KBM-7 (cell line): ENCODE results near the gene MPV17L2.
"Not testable (repeated sequence)": the region's sequence is repeated elsewhere in the genome, so short reads cannot be mapped to it uniquely, and the experiment has no call there.

Experiments used
- DNase-seq: peaks from one replicate; pipeline ENCODE4 v3.0.0-alpha.2; 2015
- in situ Hi-C: fragments of 300-500 bp; cut with MboI; formaldehyde crosslinking; loops from 2 replicates; pipeline ENCODE4 v1.14.3; 2020; ENCODE audit warnings: low sequenced_read_pairs, low pct_unique_long_range_greater_than_20kb, mixed read lengths

MPV17L2 gene

DNA sequence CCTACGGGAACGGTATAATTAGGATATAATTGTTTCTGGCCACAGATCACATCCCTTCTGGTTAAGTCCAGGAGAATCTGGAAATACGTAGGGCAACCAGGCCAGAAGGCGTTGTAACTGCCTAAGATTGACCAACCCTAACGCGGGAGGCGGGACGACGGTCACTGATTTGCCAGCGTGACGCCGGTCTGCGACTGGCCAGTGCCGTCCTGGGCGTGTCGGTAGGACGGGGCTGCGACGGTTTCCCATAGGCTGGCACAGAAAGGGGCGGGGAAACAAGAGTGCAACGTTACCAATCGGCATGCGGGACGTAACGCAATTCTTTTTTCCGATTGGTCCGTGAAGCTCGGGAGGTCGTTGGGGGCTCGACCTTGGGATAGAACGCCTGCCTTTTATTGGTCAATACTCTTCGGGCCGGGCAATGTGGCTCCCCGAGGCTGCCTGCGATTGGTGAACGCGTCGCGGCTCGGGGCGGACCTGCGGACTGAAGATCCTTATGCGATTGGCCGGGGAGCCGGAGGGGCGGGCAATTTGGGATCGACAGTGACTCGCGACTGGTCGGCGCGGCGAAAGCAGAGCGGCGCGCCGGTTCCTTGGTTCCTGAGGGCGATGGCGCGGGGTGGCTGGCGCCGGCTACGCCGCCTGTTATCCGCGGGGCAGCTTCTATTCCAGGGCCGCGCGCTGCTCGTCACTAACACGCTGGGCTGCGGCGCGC is at the start of gene MPV17L2:
Gene MPV17L2 (plus strand): TSS at position 546 of the 715 bp plus-strand sequence. CDS start 64 bp downstream, at position 610.
- in situ Hi-C loops: no loop called here
- DNase-seq: peak; percentile 100

DNA sequence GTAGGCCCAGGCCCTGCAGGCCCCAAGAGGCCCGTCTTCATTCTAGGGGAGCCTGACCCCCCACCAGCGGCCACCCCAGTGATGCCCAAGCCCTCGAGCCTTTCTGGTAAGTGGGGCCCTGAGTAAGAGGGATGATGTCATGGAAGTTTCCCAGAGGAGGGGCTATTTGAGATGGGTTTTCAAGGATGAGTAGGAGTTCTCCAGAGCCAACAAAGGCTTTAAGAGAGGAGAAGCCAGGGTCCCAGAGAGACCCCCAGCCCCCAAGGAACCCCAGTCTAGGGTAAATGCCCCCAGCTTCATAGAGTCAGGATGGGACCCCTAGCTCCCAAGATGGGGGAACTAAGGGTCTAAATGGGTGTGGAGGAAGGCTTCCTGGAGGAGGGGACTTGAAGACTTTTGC is 49.1 kb upstream of the MPV17L2 start:
- in situ Hi-C loops: no loop called here
- no peak for DNase-seq

DNA sequence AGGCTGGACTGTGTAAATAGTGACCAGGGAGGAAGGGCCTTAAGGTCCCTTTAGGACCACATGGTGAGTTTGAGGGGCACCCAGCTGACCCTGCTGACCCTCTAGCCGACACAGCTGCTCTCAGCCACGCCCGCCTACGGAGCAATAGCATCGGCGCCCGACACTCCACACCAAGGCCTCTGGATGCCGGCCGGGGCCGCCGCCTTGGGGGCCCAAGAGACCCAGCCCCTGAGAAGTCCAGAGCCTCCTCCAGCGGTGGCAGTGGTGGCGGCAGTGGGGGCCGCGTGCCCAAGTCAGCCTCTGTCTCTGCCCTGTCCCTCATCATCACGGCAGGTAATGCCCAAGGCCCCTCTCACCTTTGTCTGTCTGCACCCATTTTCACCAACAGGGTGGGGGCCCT is 48.7 kb upstream of the MPV17L2 start:
- in situ Hi-C loops: no loop called here

DNA sequence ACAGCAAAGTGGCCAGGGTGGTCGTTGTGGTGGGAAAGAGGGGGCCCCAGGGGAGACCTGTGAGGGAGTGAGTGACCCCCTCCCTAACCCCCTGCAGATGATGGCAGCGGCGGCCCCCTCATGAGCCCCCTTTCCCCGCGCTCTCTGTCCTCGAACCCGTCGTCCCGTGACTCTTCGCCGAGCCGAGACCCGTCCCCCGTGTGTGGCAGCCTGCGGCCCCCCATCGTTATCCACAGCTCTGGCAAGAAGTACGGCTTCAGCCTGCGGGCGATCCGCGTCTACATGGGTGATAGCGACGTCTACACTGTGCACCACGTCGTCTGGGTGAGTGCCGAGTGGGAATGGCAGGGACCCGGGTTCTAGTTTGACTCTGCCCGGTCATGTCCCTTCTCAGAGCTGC is 48.1 kb upstream of the MPV17L2 start:
- in situ Hi-C loops: no loop called here
- no peak for DNase-seq

More for the DNA sequence above, 48.7 kb upstream of the MPV17L2 start:
- no peak for DNase-seq

GRCh38 chr19:18145391-18145999 is 47.5 kb upstream of the MPV17L2 start:
- no peak for DNase-seq
- in situ Hi-C loops: no loop called here

- in situ Hi-C loops: no loop called here
- DNase-seq: no peak
Observed at GRCh38 chr19:18147396-18147795, 45.6 kb upstream of the MPV17L2 start.

GRCh38 chr19:18149596-18149975 is 43.4 kb upstream of the MPV17L2 start:
- no peak for DNase-seq
- in situ Hi-C loops: no loop called here

DNA sequence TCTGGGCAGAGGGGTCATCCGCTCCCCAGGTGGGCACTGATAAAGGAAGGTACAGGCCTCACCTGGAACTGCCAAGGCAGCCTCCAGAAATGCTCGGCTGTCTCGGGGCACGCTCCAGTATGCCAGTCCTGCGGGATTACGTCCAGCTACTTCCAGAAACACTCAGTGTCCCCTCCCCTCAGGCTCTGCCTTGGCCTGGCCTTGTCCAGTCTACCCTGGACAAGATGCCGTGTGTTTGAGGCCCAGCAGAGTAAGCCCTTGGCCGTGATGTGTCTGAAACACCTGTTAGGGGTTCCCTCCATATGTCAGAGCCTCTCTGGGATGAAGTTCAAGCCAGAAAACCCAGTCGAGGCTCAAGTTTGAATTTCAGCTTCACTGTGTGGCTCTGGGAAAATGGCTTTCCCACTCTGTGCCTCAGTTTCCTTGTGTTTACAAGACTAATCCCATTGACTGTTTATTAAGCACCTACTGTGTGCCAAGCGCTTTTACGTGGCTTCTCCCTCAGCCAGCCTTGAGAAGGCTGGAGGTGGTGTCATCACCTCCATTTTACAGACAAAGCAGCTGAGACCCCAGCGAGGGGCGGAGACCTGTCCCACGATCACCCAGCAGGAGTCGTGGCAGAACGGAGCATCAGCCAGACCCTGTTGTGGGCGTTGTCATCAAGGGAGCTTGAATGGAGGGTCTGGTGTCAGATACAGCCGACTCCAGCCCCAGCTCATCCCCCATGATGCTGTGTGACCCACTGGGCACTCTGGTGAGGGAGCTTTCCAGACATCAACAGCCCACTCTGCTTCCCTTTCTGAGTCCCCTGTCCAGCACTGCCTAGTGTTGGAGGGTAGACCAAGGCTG is 42.0 kb upstream of the MPV17L2 start:
- in situ Hi-C loops: no loop called here
- DNase-seq: no peak

DNA sequence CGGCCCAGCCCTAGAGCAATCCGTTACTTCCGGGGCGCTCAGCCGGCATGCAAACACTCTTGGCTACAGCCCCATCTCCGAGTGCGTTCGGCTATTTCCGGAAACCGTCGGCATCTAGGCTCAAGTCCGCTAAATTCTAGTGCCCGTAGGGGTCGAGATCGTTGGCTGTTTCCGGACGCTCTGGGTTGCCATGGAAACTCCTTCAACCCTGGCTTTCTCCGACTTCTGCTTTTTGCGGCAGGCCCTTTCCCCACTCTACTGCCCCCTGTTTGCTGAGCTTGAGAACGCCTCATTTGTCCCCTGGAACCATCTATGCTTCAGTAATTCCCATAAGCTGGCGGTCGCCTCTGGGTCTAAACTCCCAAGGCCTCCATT is 40.6 kb upstream of the MPV17L2 start:
- in situ Hi-C loops: no loop called here

GRCh38 chr19:18152817-18153555 is 40.0 kb upstream of the MPV17L2 start, which contains the start of gene PIK3R2:
TSS of gene PIK3R2 (plus strand) at chr19:18153163. CDS start at chr19:18155880, 2,717 bp downstream.
- in situ Hi-C loops: no loop called here
- DNase-seq: peak; percentile 98

More for the DNA sequence above, 40.6 kb upstream of the MPV17L2 start:
- peak; percentile 99 for DNase-seq

- no peak for DNase-seq
- in situ Hi-C loops: no loop called here
Observed at GRCh38 chr19:18153556-18154134, 39.4 kb upstream of the MPV17L2 start.

- DNase-seq: no peak
- in situ Hi-C loops: no loop called here
Observed at GRCh38 chr19:18155095-18156087, 37.6 kb upstream of the MPV17L2 start.

DNA sequence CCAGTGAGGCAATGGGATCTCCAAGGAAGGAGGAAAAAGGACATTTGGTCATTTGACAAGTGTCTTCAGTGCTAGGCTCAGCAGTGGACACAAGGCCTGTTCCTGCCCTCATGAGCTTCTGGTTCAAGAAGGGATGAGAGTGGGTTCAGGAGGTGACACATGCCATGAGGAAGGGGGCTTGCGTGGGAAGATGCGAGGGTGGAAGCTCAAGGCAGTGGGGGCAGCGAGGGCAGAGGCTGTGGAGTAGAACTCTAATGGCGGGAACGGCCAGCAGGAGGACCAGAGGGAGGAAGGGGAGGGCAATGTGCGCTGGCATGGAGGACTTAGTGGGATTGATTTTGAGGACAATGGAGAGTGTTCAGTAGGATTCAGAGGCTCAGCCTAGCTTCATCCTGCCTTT is 36.8 kb upstream of the MPV17L2 start:
- in situ Hi-C loops: no loop called here
- no peak for DNase-seq

DNA sequence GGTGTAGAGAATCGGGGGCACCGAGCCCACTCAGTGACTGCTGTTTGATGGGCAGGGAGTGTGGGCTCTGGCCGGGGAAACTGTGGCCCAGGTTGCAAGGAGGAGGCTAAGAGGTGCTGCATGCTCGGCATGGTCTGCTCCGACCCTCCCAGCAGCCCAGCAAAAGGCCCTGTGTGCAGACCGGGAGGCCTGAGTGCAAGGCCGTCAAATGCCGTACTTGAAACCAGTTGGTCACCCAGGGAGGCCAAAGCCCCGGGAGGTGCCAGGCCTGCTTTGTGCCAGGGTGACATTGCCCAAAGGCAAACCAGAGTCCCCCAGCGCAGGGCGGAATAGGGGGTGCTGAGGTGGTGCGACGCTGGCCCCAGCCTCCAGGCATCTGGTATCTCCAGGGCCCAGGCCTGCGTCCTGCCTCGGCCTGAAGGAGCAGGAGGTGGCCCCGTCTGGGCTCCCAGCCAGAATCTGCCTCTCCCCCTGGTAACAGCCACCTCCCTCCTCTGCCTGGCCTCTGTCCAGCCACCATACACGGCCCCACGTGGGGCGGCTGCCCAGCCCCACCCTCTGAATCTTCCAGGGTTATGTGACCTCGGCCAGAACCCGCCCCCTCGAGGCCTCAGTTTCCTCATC is 36.1 kb upstream of the MPV17L2 start:
- DNase-seq: peak; percentile 53
- in situ Hi-C loops: no loop called here

GRCh38 chr19:18157465-18158063 is 35.5 kb upstream of the MPV17L2 start:
- in situ Hi-C loops: no loop called here
- no peak for DNase-seq

- in situ Hi-C loops: no loop called here
- DNase-seq: no peak
Observed at GRCh38 chr19:18158467-18158866, 34.6 kb upstream of the MPV17L2 start.

DNA sequence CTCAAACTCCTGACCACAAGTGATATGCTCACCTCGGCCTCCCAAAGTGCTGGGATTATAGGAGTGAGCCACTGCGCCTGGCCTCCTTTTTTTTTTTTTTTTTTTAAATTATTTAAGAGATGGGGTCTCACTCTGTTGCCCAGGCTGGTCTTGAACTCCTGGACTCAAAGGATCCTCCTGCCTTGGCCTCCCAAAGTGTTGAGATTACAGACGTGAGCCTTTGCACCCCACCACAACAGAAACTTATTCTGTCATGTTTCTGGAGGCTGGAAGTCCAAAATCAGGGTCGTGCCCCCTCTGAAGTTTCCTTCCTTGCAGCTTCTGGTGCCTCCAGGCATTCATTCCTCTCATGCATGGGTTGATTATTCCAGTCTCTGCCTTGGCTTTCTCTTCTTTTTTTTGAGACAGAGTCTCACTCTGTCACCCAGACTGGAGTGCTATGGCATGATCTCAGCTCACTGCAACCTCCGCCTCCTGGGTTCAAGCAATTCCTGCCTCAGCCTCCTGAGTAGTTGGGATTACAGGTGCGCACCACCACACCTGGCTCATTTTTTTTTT is 33.9 kb upstream of the MPV17L2 start:
- DNase-seq, in situ Hi-C loops: not testable (repeated sequence)
